Measurements from ENCODE around the gene RASGEF1C. TPM values are rescaled to one million over a fixed set of nuclear protein-coding genes. Genes with fewer than 3 reads are reported as not detected.

RASGEF1C gene
- total RNA-seq, 1 experiment from 2014 or later: 0.40 TPM

DNA sequence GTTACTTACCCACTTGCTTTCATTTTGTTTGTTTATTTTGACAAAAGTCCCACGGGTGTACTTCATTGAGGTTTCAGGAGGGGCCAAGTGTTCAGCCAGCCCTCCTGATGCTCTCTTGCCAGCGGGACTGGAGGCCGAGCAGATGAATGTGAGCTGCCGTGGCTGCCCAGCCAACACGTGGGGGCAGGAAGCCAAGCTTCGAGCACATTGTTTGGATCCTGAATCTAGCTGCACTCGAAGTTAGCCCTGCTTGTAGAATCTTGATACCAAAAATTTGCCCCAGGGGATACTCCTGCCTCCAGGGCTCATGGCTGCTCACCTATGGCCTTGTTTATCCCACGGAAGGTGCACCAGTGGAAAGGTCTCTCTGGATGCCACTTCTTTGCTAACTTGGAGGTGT lies 49.3 kb downstream of the RASGEF1C start:
- peak; percentile 33 for DNase-seq (ENCODE audit: low read depth)

DNA sequence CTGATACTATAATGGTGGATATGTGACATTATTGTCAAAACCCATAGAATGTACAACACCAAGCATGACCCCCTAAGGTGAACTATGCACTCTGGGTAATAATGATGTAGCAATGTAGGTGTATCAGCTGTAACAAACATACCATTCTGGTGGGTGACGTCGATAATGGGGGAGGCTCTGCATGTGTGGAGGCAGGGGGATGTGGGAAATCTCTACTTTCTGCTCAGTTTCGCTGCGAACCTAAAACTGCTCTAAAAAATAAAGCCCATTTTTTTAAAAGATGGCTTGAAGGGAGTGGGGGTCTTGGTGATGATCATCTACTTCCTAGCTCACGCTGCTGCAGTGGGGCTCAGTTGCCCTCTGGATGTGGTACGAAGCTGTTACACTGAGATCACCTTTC lies 51.1 kb downstream of the RASGEF1C start:
- no peak for DNase-seq (ENCODE audit: low read depth)

DNA sequence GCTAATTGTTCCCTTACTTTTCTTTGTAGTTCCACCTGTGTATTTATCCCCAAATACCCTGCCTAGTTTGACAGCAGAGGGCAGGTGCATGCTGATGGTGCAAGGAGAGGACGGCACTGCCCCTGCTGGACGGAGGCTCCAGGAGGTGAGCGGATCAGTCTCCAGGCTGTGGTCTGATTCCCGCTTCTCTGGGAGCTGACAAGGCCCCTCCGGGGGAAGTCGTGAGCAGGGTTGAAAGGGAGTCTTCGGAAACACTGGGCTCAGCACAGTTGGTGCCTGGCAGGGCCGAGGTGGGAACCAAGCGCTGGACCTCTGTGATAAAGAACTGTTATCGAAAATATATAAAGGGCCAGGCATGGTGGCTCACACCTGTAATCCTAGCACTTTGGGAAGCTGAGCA lies 52.9 kb downstream of the RASGEF1C start:
- DNase-seq (ENCODE audit: low read depth): peak; percentile 4

DNA sequence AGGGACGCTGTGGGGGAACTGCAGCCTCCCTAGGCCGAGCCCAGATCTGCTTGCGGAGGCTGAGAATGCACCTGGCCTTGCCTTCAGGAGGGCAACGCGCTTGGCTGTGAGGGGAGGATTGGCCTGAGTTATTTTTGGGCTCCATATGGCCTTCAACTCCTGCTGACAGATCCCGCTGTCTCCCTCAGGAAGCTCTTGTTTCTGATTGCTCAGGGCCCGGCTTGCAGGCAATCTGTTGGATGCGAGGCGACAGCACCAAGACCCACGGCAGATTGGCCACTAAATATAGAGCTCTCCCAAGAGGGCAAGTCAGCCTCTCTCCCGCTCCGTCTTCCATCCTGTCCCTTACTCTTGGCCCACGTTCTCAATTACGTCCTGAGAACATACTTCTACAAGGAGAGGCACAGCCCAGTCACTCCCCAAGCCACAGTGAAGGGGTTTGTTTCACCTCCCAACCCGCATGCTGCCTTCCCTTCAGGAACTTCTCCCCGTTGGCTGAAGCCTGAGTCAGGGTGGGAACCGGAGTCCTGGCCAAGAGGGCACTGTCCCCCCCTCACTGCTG lies 53.6 kb downstream of the RASGEF1C start:
- DNase-seq (ENCODE audit: low read depth): no peak

DNA sequence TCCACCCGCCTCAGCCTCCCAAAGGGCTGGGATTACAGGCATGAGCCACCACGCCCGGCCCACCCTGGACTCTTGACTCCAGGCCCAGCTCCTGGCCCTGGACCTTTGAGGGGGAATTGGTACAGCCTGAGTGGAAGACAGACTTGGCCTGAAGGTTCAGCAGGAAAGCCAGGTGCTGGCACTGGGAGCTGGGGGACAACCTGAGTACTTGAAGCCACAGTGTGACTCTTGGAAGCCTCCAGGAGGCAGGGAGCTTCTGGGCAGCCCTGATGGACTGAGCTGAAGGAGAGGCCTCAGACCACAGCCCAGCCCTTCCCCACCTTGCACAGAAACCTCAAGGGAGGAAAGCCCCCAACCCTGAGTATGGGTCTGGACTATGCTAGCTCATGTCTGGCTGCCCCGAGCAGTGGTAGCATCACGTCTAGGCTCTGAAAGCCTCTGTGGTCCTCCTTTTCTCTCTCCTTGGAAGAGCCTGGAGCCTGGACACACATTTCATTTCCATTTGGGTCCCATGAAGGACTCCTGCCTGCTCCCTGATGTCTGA lies 54.1 kb downstream of the RASGEF1C start:
- no peak for DNase-seq (ENCODE audit: low read depth)

DNA sequence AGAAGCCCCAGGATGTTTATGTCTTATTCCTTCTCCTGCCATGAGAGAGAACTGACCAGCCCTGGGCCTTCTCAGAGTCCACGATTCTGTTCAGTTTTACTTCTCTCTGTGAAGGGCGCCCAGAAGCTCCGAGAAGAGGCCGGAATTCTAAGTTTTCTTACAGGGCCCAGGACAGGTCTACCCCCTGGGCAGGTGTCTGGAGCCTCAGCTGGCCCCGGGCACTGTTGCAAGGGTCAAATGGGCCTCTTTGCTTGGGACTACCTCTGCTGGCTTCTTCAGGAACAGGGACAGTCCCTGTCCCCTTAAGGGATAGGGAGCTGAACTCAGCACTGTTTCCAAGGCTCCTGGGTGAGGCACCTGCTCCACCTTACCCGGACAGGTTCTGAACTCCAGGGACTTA lies 55.0 kb downstream of the RASGEF1C start:
- DNase-seq (ENCODE audit: low read depth): no peak

DNA sequence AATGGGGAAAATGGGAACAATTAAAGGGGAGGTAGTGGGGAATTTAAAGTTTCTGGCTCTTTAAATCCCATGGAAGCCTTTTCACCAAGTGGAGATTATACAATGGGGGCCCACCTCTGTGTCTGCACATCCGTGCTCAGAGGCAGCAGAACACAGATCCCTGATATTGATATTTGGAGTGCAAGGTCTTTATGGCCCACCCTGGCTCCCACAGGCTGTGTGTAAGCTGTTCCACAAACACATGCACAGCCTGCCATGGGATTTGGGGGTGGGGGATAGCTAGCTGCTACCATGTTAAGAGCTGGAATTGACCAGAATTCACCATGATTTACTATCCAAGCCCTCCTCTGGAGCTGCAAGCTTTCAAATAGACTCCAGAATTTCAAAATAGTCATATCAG lies 55.9 kb downstream of the RASGEF1C start:
- DNase-seq (ENCODE audit: low read depth): no peak

DNA sequence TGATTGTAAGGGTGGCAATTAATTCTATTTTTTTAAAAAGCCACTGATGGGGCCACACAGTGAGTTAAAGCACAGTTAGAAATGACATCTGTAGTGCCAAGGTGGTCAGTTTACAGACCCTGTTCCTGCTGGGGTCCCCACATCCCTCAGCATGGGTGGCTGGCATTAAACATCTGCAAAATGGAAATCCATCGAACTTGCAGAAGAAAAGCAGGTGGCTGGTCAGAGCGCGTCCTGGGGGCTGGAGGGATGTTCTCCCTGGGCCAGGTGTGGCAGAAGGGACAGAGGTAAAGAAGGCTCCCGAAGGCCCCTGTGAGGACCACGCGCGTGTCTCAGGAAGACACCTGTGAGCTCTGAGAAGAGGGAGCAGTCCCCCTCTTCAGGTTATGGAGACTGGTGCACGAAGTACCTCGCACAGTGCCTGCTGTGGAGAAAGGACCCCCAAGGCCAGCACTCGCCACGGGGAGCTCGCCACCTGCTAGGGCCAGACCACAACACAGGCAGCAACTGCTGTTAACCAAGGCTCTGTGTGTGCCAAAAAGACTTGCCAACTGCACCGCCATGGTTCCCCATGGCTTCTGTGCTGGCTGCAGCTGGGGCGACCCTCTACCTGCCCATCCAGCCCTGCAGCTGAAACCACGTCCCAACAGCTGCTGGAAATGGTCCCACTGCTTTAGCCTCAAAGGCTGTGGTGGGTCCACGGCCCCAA lies 65.2 kb downstream of the RASGEF1C start:
- no peak for DNase-seq (ENCODE audit: low read depth)

DNA sequence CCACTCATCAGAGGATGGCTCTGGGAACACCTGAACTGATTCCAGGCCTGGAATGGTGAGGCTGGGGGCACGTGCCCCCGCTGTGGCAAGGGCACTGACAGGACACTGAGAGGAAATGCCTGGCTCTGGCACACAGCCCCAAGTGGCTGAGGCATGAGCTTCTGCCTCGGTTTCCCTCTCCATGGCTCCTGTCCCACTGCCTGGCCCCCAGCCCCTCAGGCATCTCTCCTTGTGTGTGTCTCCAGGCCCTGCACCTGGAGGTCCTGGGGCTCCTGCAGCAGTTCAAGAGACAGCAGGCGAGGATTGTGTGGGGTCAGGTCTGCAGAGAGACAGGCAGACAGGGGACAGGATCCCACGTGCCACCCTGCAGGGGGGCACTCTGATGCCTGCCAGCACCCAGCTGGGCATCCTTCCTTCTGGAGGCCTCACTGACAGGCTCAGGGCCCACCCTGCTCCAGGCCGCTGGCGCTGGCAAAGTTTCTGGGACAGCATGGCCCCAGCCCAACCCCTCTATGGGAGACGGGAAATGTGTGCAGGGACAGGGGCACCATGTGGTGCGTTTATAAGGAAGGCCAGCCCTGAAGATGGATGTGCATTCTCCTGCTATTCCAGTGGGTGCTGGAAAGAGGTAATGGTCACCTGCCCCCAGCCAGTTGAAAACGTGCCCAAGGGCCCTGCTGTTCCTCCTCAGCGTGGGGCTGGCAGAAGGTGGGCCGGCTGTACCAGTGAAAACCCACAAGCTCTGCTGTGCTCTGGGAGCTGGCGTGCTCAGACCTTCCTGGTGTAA lies 66.0 kb downstream of the RASGEF1C start:
- peak; percentile 1 for DNase-seq (ENCODE audit: low read depth)

DNA sequence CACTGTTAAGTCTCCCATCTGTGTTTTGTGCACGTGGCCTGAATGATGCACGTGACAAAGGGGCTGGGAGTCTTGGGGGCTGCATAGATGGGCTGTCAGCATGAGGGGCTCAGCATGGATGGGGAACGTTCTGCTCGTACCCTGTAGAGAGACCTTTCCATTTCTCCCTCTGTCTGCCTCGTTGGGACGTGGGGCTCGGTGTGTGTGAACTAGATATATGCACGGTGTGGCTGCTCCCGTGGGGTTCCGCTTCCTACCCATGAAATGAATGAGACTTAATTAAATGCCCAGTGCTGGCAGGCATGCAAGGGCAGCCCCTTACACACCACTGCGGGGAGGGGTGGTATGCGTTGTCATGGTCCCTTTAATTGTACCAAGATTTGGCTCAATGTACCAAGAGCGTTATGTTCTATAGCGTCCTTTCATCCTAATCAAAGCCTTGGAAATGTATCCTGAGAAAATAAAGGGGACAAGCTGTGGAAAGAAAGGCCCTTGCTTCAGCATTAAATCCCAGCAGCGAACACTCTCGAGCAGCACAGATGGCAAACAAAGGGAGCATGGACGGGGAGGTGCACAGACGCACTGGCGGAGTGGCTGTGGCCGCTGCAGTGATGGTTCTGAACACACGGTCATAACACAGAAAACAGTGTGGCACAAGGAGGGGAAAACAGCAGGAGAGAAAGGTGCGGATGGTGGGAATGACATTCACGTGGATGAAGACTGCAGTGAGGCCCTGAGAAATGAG lies 66.8 kb downstream of the RASGEF1C start:
- DNase-seq (ENCODE audit: low read depth): no peak

DNA sequence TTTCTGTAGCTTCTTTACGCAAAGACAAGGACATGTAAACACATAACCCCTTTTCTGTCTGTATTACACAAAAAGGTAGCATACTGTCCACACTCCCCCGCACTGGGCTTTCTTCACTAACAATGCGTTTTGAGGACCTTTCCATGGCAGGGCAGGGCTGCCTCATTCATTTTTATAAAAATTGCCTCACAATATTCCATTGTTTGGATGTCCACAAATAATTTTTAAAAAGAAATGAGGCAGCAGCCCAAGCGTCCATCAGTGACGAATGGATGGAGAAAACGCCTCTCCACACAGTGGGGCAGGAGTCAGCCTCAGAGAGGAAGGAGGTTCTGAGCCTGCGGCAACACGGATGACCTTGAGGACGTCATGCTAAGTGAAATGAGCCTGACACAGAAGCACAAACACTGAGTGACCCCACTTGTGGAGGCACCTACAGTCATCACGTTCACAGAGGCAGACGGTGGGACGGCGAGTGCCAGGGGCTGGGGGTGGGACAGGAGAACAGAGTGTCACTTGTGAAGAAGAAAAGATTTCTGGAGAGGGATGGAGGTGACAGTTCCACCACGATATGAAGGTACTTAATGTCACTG lies 67.8 kb downstream of the RASGEF1C start:
- DNase-seq (ENCODE audit: low read depth): no peak

DNA sequence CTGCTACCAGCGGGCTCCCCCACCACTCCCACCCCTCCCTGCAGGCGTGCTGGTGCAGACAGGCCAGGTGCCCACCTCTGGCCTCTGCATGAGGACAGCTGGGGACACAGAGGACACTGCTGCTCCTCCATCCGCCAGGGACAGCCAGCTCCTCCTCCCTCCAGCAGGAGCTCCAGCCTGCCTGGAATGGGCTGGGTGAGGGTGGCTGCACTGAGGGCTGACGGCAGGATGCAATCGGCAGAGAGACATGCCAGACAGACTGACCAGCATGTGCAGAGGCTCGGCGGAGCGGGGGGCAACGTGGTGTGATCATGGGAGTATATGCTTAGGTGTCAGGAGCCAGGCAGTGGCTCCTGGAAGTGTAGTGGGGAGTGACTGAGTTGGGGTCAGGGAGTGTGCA lies 68.4 kb downstream of the RASGEF1C start:
- peak; percentile 2 for DNase-seq (ENCODE audit: low read depth)

DNA sequence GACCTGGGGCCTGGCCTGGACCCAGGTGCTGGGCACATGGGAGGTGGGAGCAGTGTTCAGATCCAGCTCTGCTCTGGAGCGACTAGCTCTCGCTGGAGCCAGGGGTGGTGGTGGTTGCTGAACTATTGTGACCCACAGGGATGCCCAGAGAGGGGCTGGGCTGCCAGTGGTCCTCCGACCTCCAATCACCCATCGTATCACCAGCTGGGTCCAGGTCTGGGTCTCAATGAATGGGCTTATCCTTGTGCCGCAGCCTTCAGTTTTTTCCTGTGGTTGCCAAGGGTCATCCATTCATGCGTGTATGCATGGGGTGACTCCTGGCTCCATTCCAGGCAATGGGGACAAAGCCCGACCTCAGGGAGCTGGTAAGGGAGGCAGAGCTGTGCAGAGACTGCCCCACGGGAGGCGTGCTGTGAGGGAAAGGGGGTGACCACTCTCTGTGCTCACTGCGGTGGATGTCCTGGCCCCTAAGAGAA lies 68.9 kb downstream of the RASGEF1C start:
- peak; percentile 2 for DNase-seq (ENCODE audit: low read depth)

DNA sequence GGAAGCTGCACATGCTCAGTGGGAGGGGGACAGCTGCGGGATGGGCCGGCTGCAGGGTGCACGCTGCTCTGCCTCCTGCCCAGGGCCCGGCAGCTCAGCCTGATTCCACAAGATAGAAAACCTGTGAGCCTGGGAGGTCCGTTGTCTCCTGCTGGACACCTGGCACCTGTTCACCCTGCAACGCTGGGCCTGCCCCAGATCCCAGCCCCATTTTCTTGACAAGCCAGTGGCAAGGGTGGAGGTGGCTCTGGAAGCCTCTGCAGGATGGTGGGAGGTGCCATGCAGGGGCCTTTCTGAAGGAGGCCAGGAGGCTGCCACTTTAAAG lies 69.3 kb downstream of the RASGEF1C start:
- DNase-seq (ENCODE audit: low read depth): no peak

DNA sequence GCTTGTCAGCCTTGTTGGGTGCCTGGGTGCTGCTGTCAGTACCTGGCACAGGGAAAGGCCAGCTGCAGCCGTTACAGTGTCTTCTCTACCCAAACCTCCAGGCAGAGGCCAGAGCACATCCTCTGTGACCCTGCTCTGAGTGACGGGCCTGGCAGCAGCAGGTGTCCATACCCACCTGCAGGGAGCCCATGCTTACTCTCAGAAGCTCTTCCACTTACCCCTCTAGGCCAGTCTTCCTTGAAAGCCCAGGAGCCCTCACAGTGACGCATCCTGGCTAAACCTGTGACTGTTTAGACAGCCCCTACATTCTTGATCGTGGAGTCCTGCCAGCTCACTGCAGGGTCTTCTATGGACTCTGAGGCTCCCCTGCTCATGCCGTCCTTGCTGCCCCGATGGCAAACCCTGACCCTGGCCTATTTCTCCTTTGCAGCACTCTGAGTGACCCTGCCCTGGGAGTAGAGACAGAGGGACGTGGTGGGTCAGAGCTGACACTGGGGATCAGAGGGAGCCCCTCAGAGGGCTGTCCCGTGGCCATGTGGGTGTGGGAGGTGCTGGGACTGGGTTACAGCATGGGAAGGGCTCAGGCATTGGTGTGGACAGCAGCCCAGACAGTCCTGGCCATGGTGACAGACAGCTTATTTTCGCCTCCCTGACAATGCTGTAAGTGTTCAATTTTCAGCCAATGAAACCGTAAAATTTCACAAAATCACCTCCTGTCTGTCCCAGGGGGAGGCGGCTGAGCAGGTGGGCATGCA lies 69.9 kb downstream of the RASGEF1C start:
- peak; percentile 6 for DNase-seq (ENCODE audit: low read depth)

DNA sequence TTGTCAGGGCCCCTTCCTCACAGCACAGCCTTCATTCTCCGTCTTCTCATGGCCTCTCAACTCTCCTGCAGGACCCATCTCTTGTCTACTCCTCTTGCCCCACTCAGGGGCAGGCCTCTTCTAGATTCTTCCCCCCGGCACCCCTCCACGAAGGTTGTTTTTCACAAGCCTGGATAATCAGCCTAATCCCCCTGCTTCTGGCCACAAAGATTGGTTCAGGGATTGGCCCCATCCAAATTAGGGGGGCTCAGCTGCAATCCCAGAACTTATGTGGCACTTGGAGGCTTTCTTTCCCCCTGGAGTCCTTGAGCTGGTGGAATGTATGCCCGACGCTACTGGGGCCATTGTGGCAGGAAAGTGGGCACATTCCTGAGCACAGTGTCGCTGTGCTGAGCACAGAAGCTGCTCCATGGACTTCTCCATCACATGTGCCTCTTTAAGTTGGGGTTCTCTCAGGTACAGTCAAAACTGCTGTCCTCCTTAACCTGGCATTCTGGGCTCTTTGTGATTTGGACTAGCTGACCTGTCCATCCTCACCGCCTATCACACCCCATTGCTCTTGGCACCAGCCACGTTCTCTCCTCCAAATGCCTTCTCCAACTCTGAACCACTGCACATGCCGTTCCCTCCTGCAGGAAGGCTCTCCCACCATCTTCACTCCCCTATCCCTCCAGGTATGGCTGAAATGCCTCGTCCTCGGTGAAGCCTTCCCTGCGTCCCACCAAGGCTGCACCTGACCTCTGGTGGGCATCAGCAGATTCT lies 70.6 kb downstream of the RASGEF1C start:
- peak; percentile 2 for DNase-seq (ENCODE audit: low read depth)

DNA sequence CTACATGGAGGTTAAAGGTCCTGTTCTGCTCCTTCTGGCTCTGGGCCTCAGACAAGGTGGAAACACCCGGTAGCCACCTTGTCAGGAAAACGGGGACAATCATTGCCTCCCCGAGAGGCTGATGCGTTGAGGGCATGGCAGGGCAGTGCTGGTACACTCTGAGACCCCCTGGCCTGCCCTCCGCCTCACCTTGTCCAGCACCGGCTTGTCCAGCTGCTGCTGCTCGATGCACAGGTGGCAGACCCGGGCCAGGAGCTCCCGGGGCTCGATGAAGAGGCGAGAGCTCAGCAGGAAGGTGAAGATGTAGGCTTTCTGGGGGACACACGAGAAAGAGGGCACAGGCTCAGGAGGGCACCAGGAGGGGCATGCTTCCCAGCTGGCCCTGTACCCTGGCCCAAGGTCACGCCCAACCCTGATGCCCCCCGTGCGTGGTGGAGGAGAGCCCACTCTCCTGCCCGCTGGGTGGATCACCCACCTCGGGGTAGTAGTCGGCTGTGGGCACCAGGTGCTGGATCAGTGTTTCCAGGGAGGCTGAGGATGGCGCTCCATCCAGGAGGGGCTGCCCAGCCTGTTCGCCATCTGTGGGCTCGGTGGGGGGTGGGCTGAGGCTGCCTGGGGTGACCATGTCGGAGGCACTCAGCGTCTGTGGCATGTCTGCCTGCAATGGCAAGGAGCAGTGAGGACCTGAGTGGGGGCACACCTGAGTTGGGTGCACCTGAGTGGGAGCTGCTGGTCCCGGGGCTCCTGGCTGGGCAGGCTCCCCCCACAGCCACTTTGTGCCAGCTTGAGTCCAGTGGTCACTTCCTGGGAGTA lies 71.4 kb downstream of the RASGEF1C start:
- peak; percentile 2 for DNase-seq (ENCODE audit: low read depth)

DNA sequence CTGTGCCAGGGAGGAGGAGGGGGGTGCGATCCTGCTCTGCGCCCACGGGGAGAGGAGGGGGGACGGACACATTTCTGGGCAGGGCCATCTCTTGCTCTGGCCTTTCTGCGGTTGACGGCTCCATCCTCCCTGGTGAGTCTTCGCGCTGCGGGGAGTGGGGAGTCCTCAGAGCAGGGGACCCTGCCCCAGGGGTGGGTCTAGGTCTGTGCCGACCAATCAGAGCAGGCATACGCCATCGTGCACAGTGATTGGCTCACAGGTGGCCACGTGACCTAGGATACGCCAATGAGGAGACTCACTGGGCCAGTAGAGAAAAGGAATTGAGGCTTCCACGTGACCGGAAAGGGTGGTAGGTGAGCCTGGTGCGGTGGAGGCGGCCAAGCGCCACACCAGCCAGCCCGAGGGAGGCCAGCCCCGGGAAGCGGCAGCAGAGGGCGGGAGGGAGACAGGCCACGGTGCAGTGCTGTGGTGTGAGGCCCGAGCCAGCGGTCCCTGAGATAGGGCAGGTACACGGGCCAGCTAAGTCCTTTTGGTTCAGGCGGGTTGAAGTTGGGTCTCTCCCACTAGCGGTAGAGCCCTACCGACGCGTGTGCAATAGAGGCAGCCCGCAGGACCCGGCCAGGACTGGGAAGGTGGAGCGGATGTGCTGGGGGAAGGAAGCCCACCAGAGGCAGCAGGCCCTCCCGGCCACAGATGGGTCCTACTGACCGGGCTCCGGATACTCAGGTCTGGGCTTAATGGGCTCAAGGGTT lies 72.2 kb downstream of the RASGEF1C start:
- DNase-seq (ENCODE audit: low read depth): peak; percentile 2

Measured in Daoy (cell line).